GM21737 (cell line): ENCODE data around the gene GEMIN5.

Source experiments
- ATAC-seq: cut with Tn5 transposase; IDR thresholded peaks from one replicate; pipeline ENCODE4 v1.9.1; 2021; ENCODE audit warnings: mild to moderate bottlenecking, moderate library complexity; ENCODE audit not compliant: unreplicated experiment

Gene GEMIN5

GRCh38 chr5:154850255-154851062 is 87.6 kb downstream of the GEMIN5 start, which contains the start of gene FAXDC2:
FAXDC2 (minus strand) TSS chr5:154850603; CDS start chr5:154838178, 12,425 bp downstream.
- ATAC-seq: no peak

- ATAC-seq: no peak
These were observed 88.2 kb downstream of the GEMIN5 start for GRCh38 chr5:154849791-154850201.

- no peak for ATAC-seq
These were observed 88.7 kb downstream of the GEMIN5 start for GRCh38 chr5:154849264-154849785.

GRCh38 chr5:154844809-154845208 is 93.2 kb downstream of the GEMIN5 start:
- no peak for ATAC-seq

DNA sequence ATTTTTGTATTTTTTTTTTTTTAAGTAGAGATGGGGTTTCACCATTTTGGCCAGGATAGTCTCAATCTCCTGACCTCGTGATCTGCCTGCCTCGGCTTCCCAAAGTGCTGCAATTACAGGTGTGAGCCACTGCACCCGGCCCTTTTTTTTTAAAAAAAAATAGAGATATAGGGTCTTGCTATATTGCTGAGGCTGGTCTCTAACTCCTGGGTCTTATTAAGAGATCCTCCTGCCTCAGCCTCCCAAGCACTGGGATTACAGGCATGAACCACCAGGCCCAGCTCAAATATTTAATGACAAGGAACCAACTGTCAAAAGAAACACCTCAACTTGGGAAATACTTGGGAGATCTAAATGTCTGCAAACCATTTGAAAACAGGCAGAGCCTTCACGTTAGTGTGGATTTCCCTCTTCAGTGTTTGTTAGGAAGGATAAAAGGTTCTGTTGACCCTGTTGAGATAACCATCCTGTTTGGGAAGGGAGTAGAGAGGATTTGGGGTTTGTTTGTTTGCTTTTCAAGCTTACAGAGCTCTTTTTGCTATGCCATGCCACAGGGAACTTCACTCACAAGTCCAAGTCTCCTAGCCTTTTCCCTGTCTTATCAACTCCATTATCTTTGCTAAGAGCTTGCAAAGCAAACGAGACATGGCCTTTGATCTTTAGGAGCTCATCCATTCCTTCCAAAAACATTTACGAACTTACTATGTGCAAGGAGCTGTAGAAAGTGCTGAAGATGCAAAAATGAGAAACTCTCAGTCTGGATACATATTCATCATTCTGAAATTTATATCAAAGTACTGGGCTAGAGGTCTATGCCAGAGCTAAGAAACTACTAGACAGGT is 95.1 kb downstream of the GEMIN5 start:
- ATAC-seq: no peak

DNA sequence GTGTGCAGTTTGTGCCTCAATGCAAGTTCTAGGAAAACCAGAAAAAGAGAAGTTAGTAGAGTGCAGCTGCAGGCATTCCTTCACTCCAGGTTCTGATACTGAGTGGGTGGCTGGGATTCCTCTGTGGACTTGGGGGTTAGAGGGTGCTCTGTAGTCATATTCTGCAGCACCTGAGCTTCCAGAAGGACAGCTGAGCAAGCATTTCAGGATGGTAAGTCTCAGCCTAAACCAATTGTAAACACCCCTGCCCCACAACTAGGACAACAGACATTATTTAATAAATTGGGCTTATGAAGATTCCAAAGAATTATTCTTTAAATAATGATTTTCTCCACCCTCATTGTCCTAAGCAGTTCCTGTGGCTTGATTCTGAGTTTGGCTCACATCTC is 96.7 kb downstream of the GEMIN5 start:
- ATAC-seq: no peak

GRCh38 chr5:154840435-154841272 is 97.4 kb downstream of the GEMIN5 start:
- ATAC-seq: no peak
